ENCODE data around the gene PSD2.

Gene PSD2

GRCh38 chr5:139856714-139857113 is 61.1 kb downstream of the PSD2 start:
- DNase-seq (ENCODE audit: low read depth), result no peak

DNA sequence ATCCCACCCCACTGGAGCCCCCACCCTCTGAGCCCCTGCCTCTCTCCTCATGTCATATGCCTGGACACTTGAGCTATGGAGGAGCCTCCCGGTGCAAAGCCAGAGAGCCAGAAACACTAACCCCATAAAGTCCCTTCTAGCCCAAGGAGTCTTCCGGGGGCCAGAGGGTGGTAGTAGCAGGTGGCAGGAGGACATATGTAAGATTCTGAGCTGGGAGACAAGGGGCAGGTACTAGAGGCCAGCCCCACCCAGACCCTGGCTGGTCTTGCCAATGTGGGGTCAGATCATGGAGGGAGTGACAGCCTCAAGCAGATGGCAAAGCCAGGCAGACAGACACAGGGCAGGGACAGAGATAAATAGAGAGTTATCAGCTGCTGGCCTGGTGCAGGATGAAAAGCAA is 63.4 kb downstream of the PSD2 start:
- DNase-seq (ENCODE audit: low read depth), result no peak

DNA sequence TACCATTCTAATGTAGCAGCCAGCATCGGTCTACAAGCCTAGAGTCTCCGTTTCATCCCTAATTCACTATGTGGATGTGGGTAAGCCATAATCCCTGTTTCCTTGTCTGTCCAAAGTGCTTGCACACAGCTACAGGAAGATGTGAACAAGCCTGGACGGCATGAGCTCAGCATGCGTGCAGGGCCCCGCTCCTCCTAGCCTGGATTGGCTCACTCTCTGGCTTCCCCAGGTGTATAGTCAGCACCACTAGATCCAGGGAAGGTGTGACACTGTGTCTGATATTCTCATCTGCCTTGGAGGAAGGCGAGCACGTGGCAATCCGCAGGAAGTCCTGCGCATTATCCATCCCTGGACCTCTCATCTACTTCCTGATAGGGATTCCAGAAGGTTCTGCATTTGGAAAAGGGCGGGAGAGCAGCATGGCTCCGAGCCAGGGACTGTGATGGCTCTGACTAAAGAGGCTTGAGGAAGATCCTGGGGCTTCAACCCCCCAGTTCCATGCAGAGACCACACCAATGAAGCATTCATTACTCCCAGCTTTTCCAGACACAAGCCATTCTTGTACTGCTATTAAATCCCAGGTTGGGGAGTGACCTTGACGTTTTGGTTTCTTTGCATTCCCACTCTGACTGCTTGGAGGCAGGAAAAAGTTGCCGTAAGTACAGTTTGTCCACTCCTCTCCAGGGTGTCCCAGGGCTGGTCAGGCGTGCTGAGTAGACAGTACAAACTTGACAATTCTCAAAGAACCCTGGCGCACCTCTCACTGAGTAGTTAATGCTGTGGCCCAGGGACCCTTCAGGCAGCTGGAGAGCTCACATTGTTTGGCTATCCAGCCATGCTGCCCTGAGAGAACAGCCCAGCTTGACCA is 65.6 kb downstream of the PSD2 start:
- DNase-seq (ENCODE audit: low read depth), result no peak

DNA sequence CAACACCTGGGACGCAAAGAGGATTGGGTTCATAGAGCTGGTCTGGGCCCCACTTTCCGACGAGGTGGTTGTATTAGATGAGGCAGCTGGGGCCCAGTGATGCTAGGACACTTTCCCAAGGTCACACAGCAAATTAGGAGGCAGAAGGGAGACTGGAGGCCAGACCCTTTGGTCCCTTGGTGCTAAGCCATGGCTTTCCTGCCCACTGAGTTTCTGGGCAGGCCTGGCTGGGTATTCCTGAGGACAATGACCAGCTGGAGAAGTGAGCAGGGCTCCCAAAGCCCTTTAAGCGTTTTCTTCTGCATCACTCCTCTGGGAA is 66.2 kb downstream of the PSD2 start:
- no peak for DNase-seq (ENCODE audit: low read depth)

- peak; percentile 31 for DNase-seq (ENCODE audit: low read depth)
Measured at GRCh38 chr5:139862313-139862712, 66.7 kb downstream of the PSD2 start.

- DNase-seq (ENCODE audit: low read depth), result no peak
Measured at GRCh38 chr5:139862803-139863202, 67.2 kb downstream of the PSD2 start.

DNA sequence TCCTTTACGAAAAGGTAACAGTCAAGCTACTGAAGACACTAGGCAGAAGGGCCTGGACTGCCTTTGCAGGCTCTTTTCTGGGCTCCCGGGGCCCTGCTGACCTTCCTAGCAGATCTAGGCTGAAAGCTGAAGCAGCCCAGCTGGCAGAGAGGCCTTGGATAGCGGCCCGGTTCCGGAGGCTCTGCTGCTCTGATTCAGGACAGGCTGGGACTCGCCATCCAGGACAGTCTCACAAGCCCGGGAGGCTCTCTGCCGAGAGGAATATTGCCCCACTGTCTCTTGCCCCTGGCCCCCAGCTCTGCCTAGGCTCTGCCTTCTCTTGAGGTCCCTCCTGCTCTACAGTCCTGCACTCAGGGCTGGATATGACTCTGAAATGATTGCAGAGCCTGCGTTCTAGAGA is 67.8 kb downstream of the PSD2 start:
- DNase-seq (ENCODE audit: low read depth), result no peak

DNA sequence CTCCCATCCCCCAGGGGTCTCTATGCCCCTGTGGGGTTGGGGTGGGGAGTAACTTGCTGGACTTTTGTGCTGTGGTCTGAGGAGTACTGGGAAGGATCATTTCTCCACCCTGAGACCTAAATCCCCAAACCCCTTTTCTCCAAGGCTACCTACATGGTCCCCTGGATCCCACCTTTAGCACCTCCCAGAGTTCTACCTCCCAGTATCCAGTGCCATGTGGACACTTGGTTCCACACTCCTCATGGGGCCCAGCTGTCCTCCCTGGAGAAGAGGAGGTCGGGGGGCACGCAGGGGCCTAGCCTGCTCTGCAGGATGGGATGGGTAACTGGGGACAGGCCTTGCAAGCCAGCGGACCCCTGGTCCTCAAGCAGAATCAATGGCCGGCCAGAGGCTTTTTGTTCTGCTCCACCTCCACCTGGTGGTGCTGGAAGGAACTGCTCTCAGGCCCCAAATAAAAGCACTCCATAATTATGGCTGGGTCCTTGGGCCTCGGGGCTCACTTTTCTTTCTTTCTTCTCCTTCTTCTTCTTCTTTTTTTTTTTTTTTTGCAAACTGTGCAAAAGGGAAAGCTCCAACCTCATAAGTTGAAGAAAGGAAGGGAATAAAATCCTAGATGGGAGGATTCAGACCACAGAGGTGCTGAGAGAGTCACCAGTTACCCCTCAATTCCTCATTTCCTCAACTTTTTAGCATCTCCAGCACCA is 68.4 kb downstream of the PSD2 start:
- no peak for DNase-seq (ENCODE audit: low read depth)

GRCh38 chr5:139864716-139865483 is 69.3 kb downstream of the PSD2 start:
- no peak for DNase-seq (ENCODE audit: low read depth)

GRCh38 chr5:139867109-139867508 is 71.5 kb downstream of the PSD2 start:
- no peak for DNase-seq (ENCODE audit: low read depth)

- DNase-seq (ENCODE audit: low read depth), result no peak
Measured at GRCh38 chr5:139867581-139867980, 72.0 kb downstream of the PSD2 start.

DNA sequence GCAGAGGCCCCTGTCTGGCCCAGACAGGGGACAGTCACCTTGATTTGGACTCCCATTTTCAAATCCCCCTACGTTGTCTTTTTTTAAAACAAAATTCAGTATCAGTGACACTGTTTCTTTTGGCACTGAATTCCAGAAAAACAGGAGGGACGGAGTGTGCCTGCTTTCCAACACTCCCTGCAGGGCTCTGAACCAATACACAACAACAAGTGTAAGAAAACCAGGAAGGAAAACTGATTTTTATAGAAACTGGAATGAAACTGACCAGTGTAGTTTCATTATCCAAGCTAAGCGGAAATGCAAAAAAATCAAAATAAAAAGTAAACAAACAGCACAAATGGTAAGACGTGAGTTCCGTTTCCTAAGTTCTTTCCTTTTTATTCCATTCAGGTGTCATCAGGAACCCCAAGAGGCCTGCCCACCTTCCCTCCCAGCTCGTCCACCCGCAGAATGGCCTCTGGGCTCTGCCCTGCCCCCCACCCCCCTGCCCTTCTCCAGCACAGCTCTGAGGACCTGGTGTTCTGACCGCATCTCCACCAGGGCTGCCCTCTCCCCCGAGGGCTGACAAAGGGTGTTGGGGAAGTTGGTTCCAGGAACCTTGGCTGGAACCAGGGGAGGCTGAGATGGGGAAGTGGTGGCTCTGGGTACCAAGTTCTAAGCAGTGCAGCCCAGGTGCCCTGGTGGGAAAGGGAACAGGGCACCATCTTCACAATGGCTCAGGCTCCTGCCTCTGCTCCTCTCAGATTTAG is 73.6 kb downstream of the PSD2 start:
- DNase-seq (ENCODE audit: low read depth), result no peak

DNA sequence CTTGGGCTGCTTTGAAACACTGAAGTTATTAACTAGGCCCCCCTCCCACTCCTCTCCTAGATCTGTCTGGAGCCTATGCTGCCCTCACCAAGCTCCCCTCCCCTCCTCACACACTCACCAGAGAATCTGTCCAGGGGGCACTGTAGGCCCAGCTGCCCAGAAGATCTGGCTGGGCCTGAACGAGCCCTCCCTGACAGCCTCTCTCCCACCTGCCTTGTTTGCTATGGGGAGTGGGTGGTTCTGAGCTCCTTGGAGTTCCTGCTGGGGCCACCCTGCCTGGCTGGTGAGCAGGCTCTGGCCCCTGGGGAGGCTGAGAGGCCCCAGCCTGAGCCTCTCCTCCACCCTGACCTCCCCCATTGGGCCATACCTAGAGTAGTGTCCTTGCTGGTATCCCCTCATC is 75.1 kb downstream of the PSD2 start:
- no peak for DNase-seq (ENCODE audit: low read depth)

- no peak for DNase-seq (ENCODE audit: low read depth)
Measured at GRCh38 chr5:139871614-139872013, 76.0 kb downstream of the PSD2 start.

- DNase-seq (ENCODE audit: low read depth), result no peak
Measured at GRCh38 chr5:139872052-139872766, 76.6 kb downstream of the PSD2 start.

DNA sequence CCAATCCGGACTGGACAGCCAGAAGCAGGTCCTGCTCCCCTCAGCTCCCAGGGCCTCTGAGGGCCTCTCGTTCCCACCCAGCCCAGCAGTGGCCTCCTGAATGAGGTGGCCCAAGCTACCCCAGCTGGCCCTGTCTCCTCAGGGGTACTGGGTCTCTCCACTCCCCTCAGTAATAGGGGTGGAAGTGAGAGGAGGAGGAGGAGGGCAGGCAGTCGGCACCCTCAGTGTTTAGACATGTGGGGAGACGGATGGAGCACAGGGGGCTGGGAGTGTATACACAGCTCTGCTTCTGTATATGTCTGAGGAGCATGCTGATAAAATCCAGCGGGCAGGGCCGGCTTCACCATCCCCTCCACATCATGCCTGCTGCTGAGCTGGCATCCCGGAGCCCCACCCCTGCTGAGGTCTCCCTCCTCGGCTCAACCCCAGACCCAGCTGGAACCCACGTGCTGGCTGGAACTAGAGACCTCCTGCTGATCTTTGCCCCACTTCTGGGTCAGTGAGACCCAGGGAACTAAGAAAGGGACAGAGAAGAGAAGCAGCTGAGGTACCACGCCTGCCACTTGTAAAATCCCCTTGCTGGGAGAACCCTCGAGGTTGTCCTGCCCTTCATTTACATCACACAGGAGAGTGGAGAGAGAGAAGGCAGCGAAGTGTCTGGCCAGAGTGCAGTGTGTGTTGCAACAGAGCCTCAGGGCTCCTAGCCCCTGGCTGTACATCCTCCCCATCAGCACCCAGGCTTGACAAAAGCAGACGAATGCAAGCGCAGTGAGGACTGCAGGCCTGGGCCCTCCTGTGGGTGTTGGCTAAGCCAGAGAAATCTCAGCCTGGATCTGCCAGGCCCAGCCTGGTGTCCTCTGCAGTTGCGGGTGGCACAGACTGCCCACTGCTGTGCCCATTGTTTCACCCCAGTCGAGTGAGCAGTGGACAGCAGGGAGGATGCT is 77.5 kb downstream of the PSD2 start:
- no peak for DNase-seq (ENCODE audit: low read depth)

DNA sequence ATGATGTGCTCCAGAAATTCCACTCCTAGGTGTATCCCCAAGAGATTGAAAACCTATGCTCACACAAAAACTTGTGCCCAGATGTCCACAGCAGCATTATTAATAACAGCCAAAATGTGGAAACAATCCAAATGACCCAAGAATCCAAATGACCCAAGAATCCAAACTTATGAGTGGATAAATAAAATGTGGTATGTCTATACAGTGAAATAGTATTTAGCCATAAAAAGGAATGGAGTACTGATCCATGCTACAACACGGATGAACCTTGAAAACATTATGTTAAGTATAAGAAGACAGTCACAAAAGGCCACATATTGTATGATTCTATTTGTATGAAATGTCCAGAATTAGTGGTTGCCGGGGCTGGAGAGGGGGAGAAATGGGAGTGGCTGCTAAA is 80.3 kb downstream of the PSD2 start:
- no peak for DNase-seq (ENCODE audit: low read depth)

GRCh38 chr5:139877129-139877597 is 81.6 kb downstream of the PSD2 start:
- DNase-seq (ENCODE audit: low read depth), result no peak

GRCh38 chr5:139878093-139878492 is 82.5 kb downstream of the PSD2 start:
- DNase-seq (ENCODE audit: low read depth), result no peak

- DNase-seq (ENCODE audit: low read depth), result no peak
Measured at GRCh38 chr5:139880416-139881142, 85.0 kb downstream of the PSD2 start.
